PFSK-1 (cell line): ENCODE data around the gene TCF4.

Experiments
- POLR2AphosphoS5 ChIP-seq: IDR thresholded peaks from 2 replicates; pipeline ENCODE4 v1.6.1; 2012; ENCODE audit warnings: low read depth, mild to moderate bottlenecking, control low read depth, low read length, moderate library complexity
- TF ChIP-seq, protein P1 (sequence below), 2 experiments: IDR thresholded peaks; 2 replicates each; pipeline versions ENCODE4 v1.6.1 to v1.8.0; 2011 to 2012; ENCODE audit warnings: low read depth in 2 of 2, low read length in 2 of 2, control low read depth in 1 of 2, inconsistent platforms in 1 of 2, mild to moderate bottlenecking in 1 of 2, moderate library complexity in 1 of 2; ENCODE audit not compliant: insufficient read depth in 1 of 2

DNA sequence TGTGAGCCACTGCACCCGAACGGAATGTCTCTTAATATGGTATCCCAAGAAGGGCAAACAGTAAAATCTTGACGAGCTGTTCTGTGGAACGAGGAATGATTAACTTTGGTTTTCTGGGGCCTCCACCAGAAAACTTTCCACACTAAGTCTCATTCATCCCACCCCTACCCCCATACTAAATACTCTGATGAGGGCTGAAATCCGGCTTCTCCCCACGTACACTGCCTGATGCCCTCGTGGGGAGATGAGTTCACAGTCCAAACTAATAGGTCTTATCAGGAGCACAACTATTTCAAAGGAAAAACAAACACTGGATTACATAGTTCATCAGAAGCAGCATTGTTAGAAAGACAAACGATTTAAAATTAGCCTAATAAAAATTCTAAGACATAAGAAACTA lies 49.2 kb upstream of the TCF4 start:
- TF ChIP-seq, protein P1, sequence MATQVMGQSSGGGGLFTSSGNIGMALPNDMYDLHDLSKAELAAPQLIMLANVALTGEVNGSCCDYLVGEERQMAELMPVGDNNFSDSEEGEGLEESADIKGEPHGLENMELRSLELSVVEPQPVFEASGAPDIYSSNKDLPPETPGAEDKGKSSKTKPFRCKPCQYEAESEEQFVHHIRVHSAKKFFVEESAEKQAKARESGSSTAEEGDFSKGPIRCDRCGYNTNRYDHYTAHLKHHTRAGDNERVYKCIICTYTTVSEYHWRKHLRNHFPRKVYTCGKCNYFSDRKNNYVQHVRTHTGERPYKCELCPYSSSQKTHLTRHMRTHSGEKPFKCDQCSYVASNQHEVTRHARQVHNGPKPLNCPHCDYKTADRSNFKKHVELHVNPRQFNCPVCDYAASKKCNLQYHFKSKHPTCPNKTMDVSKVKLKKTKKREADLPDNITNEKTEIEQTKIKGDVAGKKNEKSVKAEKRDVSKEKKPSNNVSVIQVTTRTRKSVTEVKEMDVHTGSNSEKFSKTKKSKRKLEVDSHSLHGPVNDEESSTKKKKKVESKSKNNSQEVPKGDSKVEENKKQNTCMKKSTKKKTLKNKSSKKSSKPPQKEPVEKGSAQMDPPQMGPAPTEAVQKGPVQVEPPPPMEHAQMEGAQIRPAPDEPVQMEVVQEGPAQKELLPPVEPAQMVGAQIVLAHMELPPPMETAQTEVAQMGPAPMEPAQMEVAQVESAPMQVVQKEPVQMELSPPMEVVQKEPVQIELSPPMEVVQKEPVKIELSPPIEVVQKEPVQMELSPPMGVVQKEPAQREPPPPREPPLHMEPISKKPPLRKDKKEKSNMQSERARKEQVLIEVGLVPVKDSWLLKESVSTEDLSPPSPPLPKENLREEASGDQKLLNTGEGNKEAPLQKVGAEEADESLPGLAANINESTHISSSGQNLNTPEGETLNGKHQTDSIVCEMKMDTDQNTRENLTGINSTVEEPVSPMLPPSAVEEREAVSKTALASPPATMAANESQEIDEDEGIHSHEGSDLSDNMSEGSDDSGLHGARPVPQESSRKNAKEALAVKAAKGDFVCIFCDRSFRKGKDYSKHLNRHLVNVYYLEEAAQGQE (IDR thresholded peaks at IDR 0.05; ENCODE audit: insufficient read depth in 1 of 2, low read depth in 2 of 2, low read length in 2 of 2) = no peak
- TF ChIP-seq POLR2AphosphoS5 = no peak
